Measurements from ENCODE around the gene MAP6D1.

- TF ChIP-seq POLR2A (IDR thresholded peaks at IDR 0.05) (no peak), EP300 (IDR thresholded peaks at IDR 0.05) (no peak), CTCF (IDR thresholded peaks at IDR 0.05) (no peak), POLR2AphosphoS5 (IDR thresholded peaks at IDR 0.05) (no peak)
Observed at GRCh38 chr3:183826448-183827250, 1.3 kb upstream of the MAP6D1 start.
